HepG2 (cell line): ENCODE measurements around the gene PGAP3. TPM values are rescaled to one million over a fixed set of nuclear protein-coding genes. Genes with fewer than 3 reads are reported as not detected.

Source experiments
- CAMTA2 ChIP-seq: sonication (generic); formaldehyde crosslinking; IDR thresholded peaks from 2 replicates; pipeline ENCODE4 v1.4.0; 2020; ENCODE audit warnings: mild to moderate bottlenecking, missing genetic modification reagents, borderline replicate concordance
- EP300 ChIP-seq, 3 experiments: sonication (generic) in 1 of 3; formaldehyde crosslinking in 1 of 3; IDR thresholded peaks; 2 replicates each; pipeline versions ENCODE4 v1.5.1 to v1.6.1; 2011 to 2020; ENCODE audit warnings: low read depth in 2 of 3, low read length in 2 of 3, borderline replicate concordance in 1 of 3, improper control_type of control experiment in 1 of 3, mild to moderate bottlenecking in 1 of 3, missing genetic modification reagents in 1 of 3, moderate library complexity in 1 of 3
- KAT7 ChIP-seq: IDR thresholded peaks from 2 replicates; pipeline ENCODE4 v1.6.1; 2018; ENCODE audit warnings: borderline replicate concordance, missing compliant biosample characterization
- MEF2D ChIP-seq: sonication (generic); formaldehyde crosslinking; IDR thresholded peaks from 2 replicates; pipeline ENCODE4 v1.5.1; 2020; ENCODE audit warnings: mild to moderate bottlenecking, missing genetic modification reagents
- RXRA ChIP-seq: sonication (generic); formaldehyde crosslinking; IDR thresholded peaks from 2 replicates; pipeline ENCODE4 v1.5.1; 2020; ENCODE audit warnings: missing genetic modification reagents
- SIN3B ChIP-seq: fragments of 150-350 bp; IDR thresholded peaks from 2 replicates; pipeline ENCODE4 v1.6.1; 2014; ENCODE audit warnings: low read length
- TEF ChIP-seq: sonication (generic); formaldehyde crosslinking; IDR thresholded peaks from 2 replicates; pipeline ENCODE4 v1.5.0; 2020; ENCODE audit warnings: missing genetic modification reagents
- ZBTB20 ChIP-seq: sonication (generic); formaldehyde crosslinking; IDR thresholded peaks from 2 replicates; pipeline ENCODE4 v1.8.1; 2023; ENCODE audit warnings: missing genetic modification reagents, low read depth, mild to moderate bottlenecking, borderline replicate concordance
- ZBTB26 ChIP-seq: IDR thresholded peaks from 2 replicates; pipeline ENCODE4 v1.6.1; 2016; ENCODE audit warnings: missing compliant biosample characterization, missing genetic modification reagents, borderline replicate concordance
- ZBTB33 ChIP-seq: sonication (generic); formaldehyde crosslinking; IDR thresholded peaks from 2 replicates; pipeline ENCODE4 v1.4.0; 2020; ENCODE audit warnings: missing genetic modification reagents
- ZBTB39 ChIP-seq: sonication (generic); formaldehyde crosslinking; IDR thresholded peaks from 2 replicates; pipeline ENCODE4 v1.5.0; 2020; ENCODE audit warnings: missing genetic modification reagents
- ZFP91 ChIP-seq: sonication (generic); formaldehyde crosslinking; IDR thresholded peaks from 2 replicates; pipeline ENCODE4 v1.9.0; 2022; ENCODE audit warnings: missing genetic modification reagents, mild to moderate bottlenecking, borderline replicate concordance
- ZKSCAN8 ChIP-seq: IDR thresholded peaks from 2 replicates; pipeline ENCODE4 v1.6.1; 2016; ENCODE audit warnings: borderline replicate concordance, missing genetic modification reagents, missing compliant biosample characterization
- ZNF12 ChIP-seq: sonication (generic); formaldehyde crosslinking; IDR thresholded peaks from 2 replicates; pipeline ENCODE4 v1.5.0; 2020; ENCODE audit warnings: missing genetic modification reagents
- ZNF121 ChIP-seq: sonication (generic); formaldehyde crosslinking; IDR thresholded peaks from 2 replicates; pipeline ENCODE4 v1.5.0; 2020; ENCODE audit warnings: mild to moderate bottlenecking, missing genetic modification reagents
- ZNF468 ChIP-seq: sonication (generic); formaldehyde crosslinking; IDR thresholded peaks from 2 replicates; pipeline ENCODE4 v1.8.0; 2022; ENCODE audit warnings: mild to moderate bottlenecking, moderate library complexity, missing genetic modification reagents
- ZNF512 ChIP-seq: sonication (generic); formaldehyde crosslinking; IDR thresholded peaks from 2 replicates; pipeline ENCODE4 v1.4.0; 2020; ENCODE audit warnings: mild to moderate bottlenecking, missing genetic modification reagents
- ZNF672 ChIP-seq: sonication (generic); formaldehyde crosslinking; IDR thresholded peaks from 2 replicates; pipeline ENCODE4 v1.8.1; 2022; ENCODE audit warnings: missing genetic modification reagents
- polyA plus RNA-seq, 8 experiments: library from polyadenylated mRNA; depleted of rRNA in 3 of 8; stranded (reverse) in 7 of 8; unstranded in 1 of 8; fragments of >200 nt; fragmentation: Illumina TruSeq in 4 of 8; extraction: Trizol in 4 of 8; gene quantifications; 2 replicates each; pipeline versions ENCODE4 v1.2.1 to v1.2.3, GENCODE V29; 2011 to 2016; ENCODE audit warnings: low read depth in 4 of 8, missing spikeins in 1 of 8, mixed read lengths in 1 of 8; ENCODE audit not compliant: insufficient read depth in 1 of 8
- total RNA-seq, 5 experiments: library from RNA; depleted of rRNA; stranded (reverse); fragments of >200 nt; fragmentation: Illumina TruSeq; extraction: Trizol; gene quantifications; 2 replicates each; pipeline ENCODE4 v1.2.3, GENCODE V29; 2016; ENCODE audit warnings: low read depth in 1 of 5

The PGAP3 gene
- total and polyA plus RNA-seq, 2 of the 13 experiments (the other 11 are each of a cell fraction or from before 2014, with no cell fraction given), result 11.9 to 14.6 TPM

GRCh38 chr17:39675390-39676082, 12.3 kb downstream of the PGAP3 start (continued):
- TF ChIP-seq ZNF512 (CRISPR knock-in tag) (no peak), ZNF468 (no peak), ZBTB39 (CRISPR knock-in tag) (peak; percentile 65; the same call in 1 of the 2 replicates), ZNF12 (CRISPR knock-in tag) (no peak), TEF (CRISPR knock-in tag) (no peak), ZBTB20 (CRISPR knock-in tag) (0 out of 2 replicates have a peak, but pooled peaks have one; percentile 43), KAT7 (CRISPR knock-in tag) (0 out of 2 replicates have a peak, but pooled peaks have one; percentile 32), ZBTB26 (CRISPR knock-in tag) (0 out of 2 replicates have a peak, but pooled peaks have one; percentile 2), EP300 (IDR thresholded peaks at IDR 0.05; ENCODE audit: low read depth in 2 of 2, low read length in 2 of 2) (no peak), EP300 (CRISPR knock-in tag; IDR thresholded peaks at IDR 0.05; ENCODE audit: borderline replicate concordance) (0 out of 2 replicates have a peak, but pooled peaks have one; percentile 36), ZFP91 (CRISPR knock-in tag) (0 out of 2 replicates have a peak, but pooled peaks have one; percentile 18), ZNF672 (CRISPR knock-in tag) (no peak), ZNF121 (CRISPR knock-in tag) (peak; percentile 82), ZKSCAN8 (CRISPR knock-in tag) (0 out of 2 replicates have a peak, but pooled peaks have one; percentile 4), ZBTB33 (CRISPR knock-in tag) (peak; percentile 95), CAMTA2 (peak; percentile 14; the same call in 1 of the 2 replicates), SIN3B (no peak), RXRA (CRISPR knock-in tag) (no peak), MEF2D (CRISPR knock-in tag) (no peak)
